GM12878 (cell line): Measurements from ENCODE around the gene CRB2.

ENCODE experiments used
- BHLHE40 ChIP-seq, 2 experiments: fragments of 450-650 bp in 1 of 2; IDR thresholded peaks; 2 replicates each; pipeline ENCODE4 v1.6.1; 2011 to 2017; ENCODE audit warnings: low read depth in 2 of 2, borderline replicate concordance in 1 of 2, improper control_type of control experiment in 1 of 2, low read length in 1 of 2, mild to moderate bottlenecking in 1 of 2
- CTCF ChIP-seq, 3 experiments: IDR thresholded peaks in 2 of 3; conservative IDR thresholded peaks in 1 of 3; 2 replicates each; pipeline ENCODE4 v1.5.1; 2011; ENCODE audit warnings: low read depth in 3 of 3, low read length in 3 of 3, mild to moderate bottlenecking in 3 of 3, control low read depth in 2 of 3, moderate library complexity in 2 of 3, inconsistent platforms in 1 of 3, mixed read lengths in 1 of 3; ENCODE audit not compliant: control insufficient read depth in 2 of 3, insufficient read depth in 1 of 3; ENCODE audit errors: extremely low read depth in 1 of 3
- EZH2 ChIP-seq: IDR thresholded peaks from 2 replicates; pipeline ENCODE4 v1.6.1; 2012; ENCODE audit warnings: low read depth, mild to moderate bottlenecking, control low read depth, inconsistent platforms, low read length, borderline replicate concordance; ENCODE audit not compliant: control insufficient read depth
- JUND ChIP-seq: IDR thresholded peaks from 2 replicates; pipeline ENCODE4 v1.6.1; 2012; ENCODE audit warnings: low read depth, mild to moderate bottlenecking, low read length, improper control_type of control experiment, moderate library complexity
- KDM1A ChIP-seq: fragments of 200-600 bp; sonication (generic); IDR thresholded peaks from 2 replicates; pipeline ENCODE4 v1.6.1; 2016; ENCODE audit warnings: borderline replicate concordance
- POLR2AphosphoS5 ChIP-seq: IDR thresholded peaks from 2 replicates; pipeline ENCODE4 v1.6.1; 2011; ENCODE audit warnings: mild to moderate bottlenecking, low read length, inconsistent platforms
- RAD21 ChIP-seq: IDR thresholded peaks from 2 replicates; pipeline ENCODE4 v1.6.1; 2011; ENCODE audit warnings: mild to moderate bottlenecking, low read depth, low read length, moderate library complexity; ENCODE audit not compliant: insufficient read depth
- TCF7 ChIP-seq: IDR thresholded peaks from 2 replicates; pipeline ENCODE4 v1.6.1; 2014; ENCODE audit warnings: antibody characterized with exemption, borderline replicate concordance
- ZNF622 ChIP-seq: fragments of 450-650 bp; IDR thresholded peaks from 2 replicates; pipeline ENCODE4 v1.6.1; 2017; ENCODE audit warnings: mild to moderate bottlenecking, inconsistent platforms

GRCh38 chr9:123343443-123344191 lies 12.4 kb upstream of the CRB2 start:
- TF ChIP-seq ZNF622: no peak
- no peak; a peak in 1 of 4 replicates for TF ChIP-seq BHLHE40 (IDR thresholded peaks at IDR 0.05; ENCODE audit: borderline replicate concordance in 1 of 2, low read depth in 2 of 2, low read length in 1 of 2)
- no peak for TF ChIP-seq CTCF (IDR thresholded peaks at IDR 0.05 in 2 of 3, conservative IDR thresholded peaks at IDR 0.05 in 1 of 3; ENCODE audit: control insufficient read depth in 2 of 3, extremely low read depth in 1 of 3, insufficient read depth in 1 of 3, low read depth in 3 of 3, low read length in 3 of 3)
- no peak for TF ChIP-seq RAD21
- no peak for TF ChIP-seq EZH2
- no peak for TF ChIP-seq KDM1A
- no peak for TF ChIP-seq JUND
- TF ChIP-seq POLR2AphosphoS5: peak; percentile 78
- no peak for TF ChIP-seq TCF7
